HepG2 (cell line): ENCODE measurements around the gene C4BPA. TPM values are rescaled to one million over a fixed set of nuclear protein-coding genes. Genes with fewer than 3 reads are reported as not detected.

Source experiments
- CEBPB ChIP-seq: IDR thresholded peaks from 2 replicates; pipeline ENCODE4 v1.6.1; 2011; ENCODE audit warnings: low read depth, low read length, improper control_type of control experiment, borderline replicate concordance
- FOXA3 ChIP-seq: IDR thresholded peaks from 2 replicates; pipeline ENCODE4 v1.6.1; 2016; ENCODE audit warnings: missing genetic modification reagents, missing compliant biosample characterization
- GATA4 ChIP-seq: sonication (generic); IDR thresholded peaks from 2 replicates; pipeline ENCODE4 v1.6.1; 2016; ENCODE audit warnings: antibody characterized with exemption, low read depth, borderline replicate concordance
- HINFP ChIP-seq: sonication (generic); formaldehyde crosslinking; IDR thresholded peaks from 2 replicates; pipeline ENCODE4 v1.4.0; 2020; ENCODE audit warnings: low read depth, mild to moderate bottlenecking, missing genetic modification reagents
- HIVEP1 ChIP-seq: sonication (generic); formaldehyde crosslinking; IDR thresholded peaks from 2 replicates; pipeline ENCODE4 v1.4.0; 2020; ENCODE audit warnings: mild to moderate bottlenecking, missing genetic modification reagents
- HMGA1 ChIP-seq: sonication (generic); formaldehyde crosslinking; conservative IDR thresholded peaks from 2 replicates; pipeline ENCODE4 v1.4.0; 2020; ENCODE audit warnings: missing genetic modification reagents
- HNF1B ChIP-seq: sonication (generic); formaldehyde crosslinking; IDR thresholded peaks from 2 replicates; pipeline ENCODE4 v1.5.1; 2020; ENCODE audit warnings: mild to moderate bottlenecking, moderate library complexity, missing genetic modification reagents
- NCOR1 ChIP-seq: fragments of 200-600 bp; sonication (generic); IDR thresholded peaks from 2 replicates; pipeline ENCODE4 v1.7.0; 2017; ENCODE audit warnings: antibody characterized with exemption, low read length, borderline replicate concordance
- PRMT3 ChIP-seq: sonication (generic); formaldehyde crosslinking; IDR thresholded peaks from 2 replicates; pipeline ENCODE4 v1.8.1; 2022; ENCODE audit warnings: low read depth, mild to moderate bottlenecking, moderate library complexity, missing genetic modification reagents, borderline replicate concordance
- RARA ChIP-seq: IDR thresholded peaks from 2 replicates; pipeline ENCODE4 v1.6.1; 2016; ENCODE audit warnings: missing genetic modification reagents, missing compliant biosample characterization
- SNAPC4 ChIP-seq: sonication (generic); formaldehyde crosslinking; IDR thresholded peaks from 2 replicates; pipeline ENCODE4 v1.4.0; 2020; ENCODE audit warnings: mild to moderate bottlenecking, missing genetic modification reagents
- SP140L ChIP-seq: sonication (generic); formaldehyde crosslinking; IDR thresholded peaks from 2 replicates; pipeline ENCODE4 v1.4.0; 2020; ENCODE audit warnings: missing genetic modification reagents, borderline replicate concordance
- ZFP62 ChIP-seq: sonication (generic); formaldehyde crosslinking; IDR thresholded peaks from 2 replicates; pipeline ENCODE4 v1.4.0; 2020; ENCODE audit warnings: missing genetic modification reagents
- ZFP91 ChIP-seq: sonication (generic); formaldehyde crosslinking; IDR thresholded peaks from 2 replicates; pipeline ENCODE4 v1.9.0; 2022; ENCODE audit warnings: missing genetic modification reagents, mild to moderate bottlenecking, borderline replicate concordance
- ZMYM4 ChIP-seq: sonication (generic); formaldehyde crosslinking; IDR thresholded peaks from 2 replicates; pipeline ENCODE4 v1.8.1; 2023; ENCODE audit warnings: mild to moderate bottlenecking, missing genetic modification reagents
- ZNF367 ChIP-seq: sonication (generic); formaldehyde crosslinking; IDR thresholded peaks from 2 replicates; pipeline ENCODE4 v1.4.0; 2020; ENCODE audit warnings: missing genetic modification reagents, borderline replicate concordance
- ZNF543 ChIP-seq: sonication (generic); formaldehyde crosslinking; IDR thresholded peaks from 2 replicates; pipeline ENCODE4 v1.4.0; 2020; ENCODE audit warnings: mild to moderate bottlenecking, missing genetic modification reagents
- ZNF7 ChIP-seq: IDR thresholded peaks from 2 replicates; pipeline ENCODE4 v1.6.1; 2016; ENCODE audit warnings: missing biosample characterization, missing genetic modification reagents
- ZNF709 ChIP-seq: sonication (generic); formaldehyde crosslinking; IDR thresholded peaks from 2 replicates; pipeline ENCODE4 v1.5.0; 2020; ENCODE audit warnings: mild to moderate bottlenecking, missing genetic modification reagents
- polyA plus RNA-seq, 8 experiments: library from polyadenylated mRNA; depleted of rRNA in 3 of 8; stranded (reverse) in 7 of 8; unstranded in 1 of 8; fragments of >200 nt; fragmentation: Illumina TruSeq in 4 of 8; extraction: Trizol in 4 of 8; gene quantifications; 2 replicates each; pipeline versions ENCODE4 v1.2.1 to v1.2.3, GENCODE V29; 2011 to 2016; ENCODE audit warnings: low read depth in 4 of 8, missing spikeins in 1 of 8, mixed read lengths in 1 of 8; ENCODE audit not compliant: insufficient read depth in 1 of 8
- total RNA-seq, 5 experiments: library from RNA; depleted of rRNA; stranded (reverse); fragments of >200 nt; fragmentation: Illumina TruSeq; extraction: Trizol; gene quantifications; 2 replicates each; pipeline ENCODE4 v1.2.3, GENCODE V29; 2016; ENCODE audit warnings: low read depth in 1 of 5

The C4BPA gene
- total and polyA plus RNA-seq, 2 of the 13 experiments (the other 11 are each of a cell fraction or from before 2014, with no cell fraction given) = 32.1 to 60.1 TPM

GRCh38 chr1:207103892-207104373 lies at the start of gene C4BPA (continued):
- peak; percentile 85 for TF ChIP-seq HNF1B (CRISPR knock-in tag)
- TF ChIP-seq HIVEP1 (CRISPR knock-in tag) = no peak
- no peak for TF ChIP-seq ZNF367 (CRISPR knock-in tag)
- TF ChIP-seq SNAPC4 (CRISPR knock-in tag) = peak; percentile 51
- no peak for TF ChIP-seq ZFP62 (CRISPR knock-in tag)
- no peak for TF ChIP-seq HMGA1 (CRISPR knock-in tag)
- no peak for TF ChIP-seq HINFP
- TF ChIP-seq FOXA3 = peak; percentile 95
- TF ChIP-seq PRMT3 (CRISPR knock-in tag) = no peak
- peak; percentile 89 for TF ChIP-seq ZMYM4 (CRISPR knock-in tag)
- peak; percentile 97 for TF ChIP-seq CEBPB
- no peak for TF ChIP-seq ZNF7
- TF ChIP-seq GATA4 = peak; percentile 38; the same call in 1 of the 2 replicates
- peak; percentile 55; the same call in 1 of the 2 replicates for TF ChIP-seq NCOR1
- no peak for TF ChIP-seq ZNF709
- TF ChIP-seq SP140L (CRISPR knock-in tag) = 0 out of 2 replicates have a peak, but pooled peaks have one; percentile 82
- no peak for TF ChIP-seq ZNF543 (CRISPR knock-in tag)
- no peak for TF ChIP-seq ZFP91 (CRISPR knock-in tag)
- peak; percentile 64 for TF ChIP-seq RARA (CRISPR knock-in tag)
